GM19372 (cell line): ENCODE measurements around the gene LBP.
"Not testable (repeated sequence)": the region's sequence is repeated elsewhere in the genome, so short reads cannot be mapped to it uniquely, and the experiment has no call there.

Experiments
- ATAC-seq: cut with Tn5 transposase; IDR thresholded peaks from one replicate; pipeline ENCODE4 v1.9.1; 2021; ENCODE audit warnings: mild to moderate bottlenecking, low read depth, moderate library complexity; ENCODE audit not compliant: unreplicated experiment

The LBP gene

DNA sequence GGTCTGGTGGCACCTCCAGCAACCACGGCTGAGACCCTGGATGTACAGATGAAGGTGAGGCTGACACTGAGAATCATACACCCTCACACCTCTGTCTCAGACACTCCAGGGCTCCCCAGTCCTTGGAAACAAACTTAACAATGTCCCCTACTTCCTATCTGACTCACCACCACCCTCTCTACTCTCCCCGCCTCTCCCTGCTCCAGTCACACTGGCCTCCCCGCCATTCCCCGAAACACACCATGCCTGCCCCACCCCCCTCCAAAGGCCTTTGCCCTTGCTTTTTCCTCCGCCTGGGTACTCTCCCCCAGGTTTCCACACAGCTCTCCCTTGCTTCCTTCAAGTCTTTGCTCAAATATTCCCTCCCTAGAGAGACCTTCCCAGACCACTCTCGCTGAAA, 26.1 kb upstream of the LBP start:
- no peak for ATAC-seq

DNA sequence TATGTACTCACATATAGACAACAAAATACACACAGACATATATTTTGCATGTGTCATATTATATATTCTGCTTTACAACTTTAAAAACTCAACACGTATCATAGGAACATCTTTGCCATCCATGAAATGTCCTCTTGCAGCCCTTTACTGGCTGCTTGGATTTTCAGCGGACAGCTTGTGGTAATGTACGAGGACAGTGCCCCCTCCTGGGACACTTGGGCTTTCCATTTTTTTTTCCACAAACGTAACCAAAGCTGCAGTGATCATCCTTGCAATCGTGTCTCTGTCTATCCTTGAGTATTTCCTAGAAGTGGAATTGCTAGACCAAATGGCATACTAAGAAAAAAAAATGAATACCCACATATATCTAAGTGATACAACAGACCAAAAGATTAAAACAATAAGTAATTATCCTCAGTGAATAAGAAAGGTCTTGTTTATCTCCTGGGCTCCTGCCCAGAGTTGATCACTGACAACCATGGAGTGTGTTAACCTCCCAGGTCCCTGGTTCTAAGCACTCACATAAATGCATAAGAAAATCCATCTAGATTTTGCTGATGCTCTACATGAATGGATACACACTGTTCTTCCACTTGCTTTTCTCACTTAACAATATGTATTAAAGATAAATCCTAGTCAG, 24.2 kb upstream of the LBP start:
- no peak for ATAC-seq

DNA sequence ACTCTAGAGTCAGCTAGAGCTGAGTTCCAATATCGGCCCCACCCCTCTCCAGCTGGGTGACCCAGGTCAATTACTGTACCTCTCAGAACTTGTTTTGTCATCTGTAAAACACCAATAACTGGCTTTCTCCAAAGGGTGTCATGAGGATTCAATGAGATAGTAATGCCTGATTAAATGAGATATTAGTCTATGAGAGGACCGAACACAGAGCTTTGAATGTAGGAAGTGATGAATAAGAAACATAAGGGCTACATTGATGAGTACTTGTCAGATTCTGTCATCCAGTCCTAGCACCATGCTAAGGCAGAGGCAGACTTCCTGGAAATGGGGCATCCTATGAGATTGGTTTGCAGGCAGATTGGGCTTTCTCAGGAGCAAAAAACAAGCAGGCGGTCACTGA, 22.1 kb upstream of the LBP start:
- ATAC-seq, result no peak

DNA sequence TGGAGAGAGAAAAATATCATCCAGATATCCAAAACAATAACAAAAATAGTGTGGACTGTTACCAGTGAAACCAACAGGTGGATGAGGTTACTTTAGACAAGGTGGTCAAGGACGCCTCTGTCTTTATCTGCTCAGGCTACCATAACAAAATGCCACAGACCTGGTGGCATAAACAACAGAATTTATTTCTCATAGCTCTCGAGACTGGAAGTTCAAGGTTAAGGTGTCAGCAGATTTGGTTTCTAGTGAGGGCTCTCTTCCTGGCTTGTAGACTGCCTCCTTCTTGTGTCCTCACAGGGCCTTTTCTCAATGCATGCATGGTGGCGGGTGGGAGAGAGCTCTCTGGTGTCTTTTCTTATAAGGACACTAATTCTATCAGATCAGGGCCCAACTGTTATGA, 21.1 kb upstream of the LBP start:
- ATAC-seq, result no peak

DNA sequence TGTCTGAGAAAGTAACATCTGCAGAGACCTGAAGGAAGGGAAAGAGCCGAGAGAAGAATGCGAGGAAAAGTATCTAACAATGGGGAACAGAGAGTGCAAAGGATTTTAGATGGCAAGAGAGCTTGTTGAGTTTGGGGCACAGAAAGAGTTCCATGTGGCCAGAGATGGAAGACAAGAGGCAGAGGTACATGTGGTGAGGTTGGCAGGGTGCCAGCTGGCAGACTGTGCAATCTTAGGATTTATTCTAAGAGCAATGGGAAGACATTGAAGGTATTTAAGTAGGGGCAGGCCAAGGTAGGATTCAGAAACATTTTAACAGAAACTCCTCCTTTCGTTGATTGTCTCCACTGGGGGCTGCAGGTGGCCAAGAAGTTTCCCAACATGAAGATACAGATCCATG, 20.4 kb upstream of the LBP start:
- no peak for ATAC-seq

DNA sequence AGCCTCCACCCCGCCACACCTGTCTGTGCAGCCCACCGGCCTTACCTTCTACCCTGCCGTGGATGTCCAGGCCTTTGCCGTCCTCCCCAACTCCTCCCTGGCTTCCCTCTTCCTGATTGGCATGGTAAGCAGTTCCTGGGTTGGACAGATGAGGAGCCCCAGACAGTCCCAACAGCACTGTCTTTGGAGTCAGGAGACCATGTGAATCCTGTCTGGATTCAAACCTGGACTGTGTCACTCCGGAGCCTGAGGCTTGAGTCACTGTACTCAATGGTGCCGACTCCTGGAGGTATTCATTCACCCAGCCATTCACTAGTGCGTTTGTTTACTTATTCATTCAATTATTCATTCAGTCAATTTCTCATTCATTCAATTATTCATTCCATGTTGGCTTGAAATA, 20.0 kb upstream of the LBP start:
- ATAC-seq, result no peak

DNA sequence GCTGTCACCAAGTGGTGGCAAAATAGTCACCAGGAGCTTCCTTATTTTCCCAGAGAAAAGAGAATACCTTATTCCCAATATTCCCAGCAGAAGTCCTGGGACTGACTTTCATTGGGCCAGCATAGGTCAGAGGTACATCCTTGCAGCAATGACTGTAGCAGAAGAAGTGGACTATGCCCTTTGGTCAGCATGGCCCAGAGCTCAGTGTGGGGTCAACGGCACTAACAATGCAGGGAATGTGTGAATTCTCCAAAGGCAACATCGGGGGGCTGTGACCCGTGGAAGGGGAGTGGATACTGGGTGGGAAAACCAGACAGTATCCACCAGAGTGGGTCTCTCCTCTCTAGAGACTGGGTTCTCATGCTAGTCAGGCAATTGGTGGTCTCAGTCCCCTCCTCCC, 15.6 kb upstream of the LBP start:
- ATAC-seq, result no peak

DNA sequence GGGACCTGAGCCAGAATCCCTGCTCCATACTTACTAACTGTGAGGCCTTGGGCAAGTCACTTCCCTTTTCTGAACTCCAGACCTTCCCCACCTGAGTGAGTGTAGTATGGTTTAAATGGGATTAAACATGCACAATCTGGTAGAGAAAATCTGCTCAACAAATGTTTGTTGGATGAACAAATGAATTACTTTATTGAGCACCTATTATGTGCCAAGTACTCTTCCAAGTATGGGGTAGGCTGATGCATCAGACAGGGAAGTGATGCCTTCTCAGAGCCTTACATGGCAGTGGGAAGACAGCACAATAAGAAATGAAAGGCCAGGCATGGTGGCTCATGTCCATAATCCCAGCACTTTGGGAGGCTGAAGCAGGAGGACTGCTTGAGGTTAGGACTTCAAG, 15.0 kb upstream of the LBP start:
- no peak for ATAC-seq

DNA sequence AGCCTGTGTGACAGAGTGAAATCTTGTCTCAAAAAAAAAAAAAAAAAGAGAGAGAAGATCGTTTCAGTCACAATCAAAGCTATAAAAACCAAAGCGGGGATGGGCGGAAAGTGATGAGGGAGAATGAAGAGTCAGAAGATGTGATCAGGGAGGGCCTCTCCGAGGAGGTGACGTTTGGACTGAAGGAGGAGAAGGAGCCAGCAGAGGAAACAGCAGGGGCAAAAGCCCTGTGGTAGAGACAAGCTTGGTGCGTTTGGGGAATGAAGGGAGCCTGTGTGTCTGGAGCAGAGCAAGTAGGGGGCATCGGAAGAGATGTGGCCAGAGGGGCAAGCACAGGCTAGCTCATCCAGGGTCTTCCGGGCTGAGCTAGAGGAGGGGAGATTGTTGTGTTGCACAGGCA, 14.5 kb upstream of the LBP start:
- ATAC-seq, result no peak

DNA sequence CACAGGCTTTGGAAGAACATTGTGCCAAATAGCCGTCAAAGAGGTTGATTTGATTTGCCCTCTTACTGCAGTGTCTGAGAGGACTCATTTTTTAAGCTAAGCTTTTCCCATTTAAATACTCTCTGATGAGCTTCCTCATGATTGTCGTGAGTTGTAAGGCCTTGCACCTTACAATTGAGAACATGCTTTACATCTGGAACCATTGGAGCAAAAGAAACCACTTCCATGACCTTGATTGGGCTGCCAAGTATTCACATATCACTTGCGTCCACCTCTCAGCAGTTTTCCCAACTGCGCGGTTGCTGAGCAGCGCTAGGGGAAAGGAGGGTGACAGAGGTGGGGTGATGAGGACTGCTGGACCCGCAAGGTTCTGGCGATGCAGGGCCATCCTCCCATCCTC, 12.3 kb upstream of the LBP start:
- no peak for ATAC-seq

DNA sequence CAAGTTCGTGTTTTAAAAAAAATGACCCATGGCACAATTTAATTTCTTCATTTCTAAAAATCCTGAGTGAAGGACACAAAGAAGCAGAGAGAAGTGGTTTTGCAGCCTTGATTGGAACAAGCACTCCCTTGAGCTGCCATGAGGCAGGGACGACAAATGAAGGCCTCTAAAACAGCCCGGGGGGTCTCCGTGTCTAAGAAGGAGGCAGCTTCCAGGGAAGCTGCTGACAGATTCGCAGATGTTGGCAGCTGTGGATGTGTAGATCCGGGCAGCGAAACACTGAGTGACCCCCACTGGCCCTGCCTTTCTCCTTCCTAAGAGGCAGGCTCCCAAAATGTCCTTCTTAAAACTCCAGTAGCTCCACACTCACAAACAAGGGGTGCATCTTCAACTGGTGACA, 9.6 kb upstream of the LBP start:
- ATAC-seq, result no peak

DNA sequence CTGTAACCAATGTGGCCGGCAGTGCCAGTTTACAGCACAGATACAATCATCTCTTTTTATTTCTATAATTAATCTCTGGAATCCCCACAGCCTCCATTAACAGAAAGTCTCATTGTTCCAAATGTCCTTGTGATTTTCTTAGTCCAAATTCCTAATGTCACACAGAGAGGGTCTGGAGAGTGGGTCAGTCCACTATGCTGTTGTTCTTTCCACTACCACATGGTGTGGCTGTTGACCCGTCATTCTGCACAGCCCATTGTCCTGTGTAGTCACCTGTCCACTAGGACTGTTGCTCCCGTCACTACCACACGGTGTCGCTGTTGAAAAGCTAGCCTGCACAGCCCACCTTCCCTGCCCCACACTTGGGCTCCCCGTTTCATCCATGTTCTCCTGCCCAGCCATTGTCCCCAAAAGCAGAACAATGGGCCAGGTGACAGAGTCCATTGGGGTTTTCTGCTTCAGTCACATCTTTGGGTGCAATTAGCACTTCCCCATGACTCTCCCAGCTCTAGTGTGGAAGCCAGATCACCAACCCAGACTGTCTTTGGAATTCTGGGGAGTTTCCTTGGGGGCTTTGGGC, 8.6 kb upstream of the LBP start:
- ATAC-seq, result no peak

DNA sequence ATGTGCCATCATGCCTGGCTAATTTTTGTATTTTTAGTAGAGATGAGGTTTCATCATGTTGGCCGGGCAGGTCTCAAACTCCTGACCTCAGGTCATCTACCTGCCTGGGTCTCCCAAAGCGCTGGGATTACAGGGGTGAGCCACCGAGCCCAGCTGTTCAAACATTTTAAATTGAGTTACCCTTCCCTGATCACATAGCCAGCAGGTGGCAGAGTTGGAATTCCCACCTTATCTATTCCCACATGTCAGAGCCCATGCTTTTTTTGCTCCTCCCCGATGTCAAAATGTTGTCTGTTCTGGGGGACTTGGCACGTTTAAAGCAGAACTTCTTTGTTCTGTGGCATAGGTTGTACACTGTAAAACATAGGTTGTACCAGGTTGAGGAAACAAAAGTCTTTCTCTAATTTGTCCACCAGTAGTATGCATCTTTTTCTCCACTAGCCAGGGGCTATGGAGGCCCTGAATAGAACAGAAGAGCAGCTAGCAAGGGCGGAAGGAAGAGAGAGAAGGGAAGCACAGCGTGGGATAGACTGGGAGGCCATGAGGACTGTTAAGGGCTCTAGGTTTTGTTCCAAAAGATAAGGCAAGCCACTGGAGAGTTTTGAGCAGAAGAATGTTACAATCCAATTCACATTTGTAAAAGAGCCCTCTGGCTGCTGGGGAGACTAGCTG, 7.3 kb upstream of the LBP start:
- ATAC-seq, result no peak

DNA sequence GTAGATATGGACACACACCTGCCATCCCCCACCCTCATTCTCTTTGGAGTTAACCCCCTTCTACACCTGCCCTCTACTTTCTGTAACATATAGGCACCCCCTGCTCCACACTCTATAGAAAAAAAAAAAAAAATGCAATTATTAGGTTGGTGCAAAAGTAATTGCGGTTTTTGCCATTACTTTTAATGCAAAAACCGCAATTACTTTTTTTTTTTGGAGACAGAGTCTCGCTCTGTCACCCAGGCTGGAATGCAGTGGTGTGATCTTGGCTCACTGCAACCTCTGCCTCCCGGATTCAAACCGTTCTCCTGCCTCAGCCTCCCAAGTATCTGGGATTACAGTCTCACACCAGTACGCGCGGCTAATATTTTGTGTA, 6.8 kb upstream of the LBP start:
- ATAC-seq, result not testable (repeated sequence)

DNA sequence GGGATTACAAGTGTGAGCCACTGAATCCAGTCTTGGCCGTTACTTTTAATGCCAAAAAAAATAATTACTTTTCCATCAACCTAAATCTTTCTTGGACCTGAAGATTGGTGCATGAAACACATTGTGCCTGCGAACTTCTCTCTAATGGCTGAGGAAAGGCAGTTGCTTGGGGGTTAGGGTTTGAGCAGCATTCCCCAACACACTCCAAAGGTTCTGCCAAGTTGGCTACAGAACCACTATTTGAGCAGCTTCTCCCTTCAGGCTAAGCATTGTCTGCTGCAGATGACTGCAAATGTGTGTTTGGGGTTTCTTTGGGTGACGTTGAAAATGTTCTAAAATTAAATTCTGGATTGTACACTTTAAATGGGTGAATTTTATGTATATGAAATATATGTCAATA, 6.3 kb upstream of the LBP start:
- ATAC-seq, result no peak

DNA sequence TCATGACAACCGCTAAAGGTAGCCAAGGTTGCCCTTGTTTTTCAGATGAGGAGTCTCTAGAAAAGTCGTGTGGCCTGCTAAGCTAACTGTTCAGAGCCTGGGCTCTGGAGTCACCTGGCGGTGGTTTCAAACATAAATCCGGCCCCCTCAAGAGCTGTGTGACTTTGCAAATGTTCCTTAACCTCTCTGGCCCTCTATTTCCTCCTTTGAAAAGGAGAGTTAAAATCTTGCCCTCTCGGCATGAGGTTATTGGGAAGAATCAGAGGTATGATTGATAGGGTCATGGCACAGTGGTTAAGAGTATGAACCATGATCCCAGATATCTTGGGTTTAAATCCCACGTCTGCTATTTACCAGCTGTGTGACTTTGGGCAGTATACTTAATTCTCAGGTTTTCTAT, 5.6 kb upstream of the LBP start:
- ATAC-seq, result no peak

DNA sequence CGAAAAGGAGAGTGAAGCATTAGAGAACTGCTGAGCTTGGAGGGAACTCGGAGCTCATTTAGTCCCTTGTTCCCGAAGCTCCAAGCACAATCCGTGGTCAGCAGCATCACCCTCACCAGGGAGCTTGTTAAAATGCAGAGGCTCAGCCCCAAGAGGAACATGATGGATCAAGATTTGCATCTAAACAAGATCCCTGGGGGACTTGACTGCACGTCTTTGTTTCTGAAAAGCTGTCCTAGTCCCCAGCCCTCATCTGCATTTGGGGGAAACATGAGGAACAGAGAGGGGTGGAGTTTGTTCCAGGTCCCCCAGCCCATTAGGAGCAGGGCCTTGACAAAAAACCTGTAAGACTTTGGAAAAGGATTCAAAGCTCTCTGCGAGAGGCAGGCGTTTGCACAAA, 4.1 kb upstream of the LBP start:
- ATAC-seq, result no peak

DNA sequence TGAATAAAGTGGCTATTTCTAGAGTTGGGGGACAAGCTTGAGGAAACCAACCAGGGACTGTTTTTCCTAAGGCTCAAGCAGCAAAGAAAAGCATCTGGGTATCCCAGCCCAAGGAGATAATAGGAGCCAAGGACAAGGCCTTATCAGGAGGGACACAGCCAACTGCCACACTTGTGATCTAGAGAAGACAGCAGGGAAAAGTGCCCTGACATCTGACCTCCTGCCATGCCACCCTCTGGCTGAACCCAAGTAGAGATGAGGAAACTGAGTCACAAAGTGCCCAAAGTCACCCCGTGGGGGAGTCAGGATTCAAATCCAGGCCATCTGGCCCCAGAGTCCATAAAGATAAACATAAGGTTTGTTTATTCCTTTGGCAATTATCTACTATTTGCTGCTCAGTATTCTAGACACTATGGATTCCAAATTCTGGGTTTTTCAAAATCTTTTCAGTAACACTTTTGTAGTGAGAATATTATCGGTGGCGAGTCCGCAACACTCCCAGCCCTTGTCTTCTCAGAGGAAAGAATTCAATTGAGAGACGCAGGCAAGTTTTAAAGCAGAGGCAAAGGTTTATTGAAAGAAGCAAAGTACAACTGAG, 3.5 kb upstream of the LBP start:
- no peak for ATAC-seq

DNA sequence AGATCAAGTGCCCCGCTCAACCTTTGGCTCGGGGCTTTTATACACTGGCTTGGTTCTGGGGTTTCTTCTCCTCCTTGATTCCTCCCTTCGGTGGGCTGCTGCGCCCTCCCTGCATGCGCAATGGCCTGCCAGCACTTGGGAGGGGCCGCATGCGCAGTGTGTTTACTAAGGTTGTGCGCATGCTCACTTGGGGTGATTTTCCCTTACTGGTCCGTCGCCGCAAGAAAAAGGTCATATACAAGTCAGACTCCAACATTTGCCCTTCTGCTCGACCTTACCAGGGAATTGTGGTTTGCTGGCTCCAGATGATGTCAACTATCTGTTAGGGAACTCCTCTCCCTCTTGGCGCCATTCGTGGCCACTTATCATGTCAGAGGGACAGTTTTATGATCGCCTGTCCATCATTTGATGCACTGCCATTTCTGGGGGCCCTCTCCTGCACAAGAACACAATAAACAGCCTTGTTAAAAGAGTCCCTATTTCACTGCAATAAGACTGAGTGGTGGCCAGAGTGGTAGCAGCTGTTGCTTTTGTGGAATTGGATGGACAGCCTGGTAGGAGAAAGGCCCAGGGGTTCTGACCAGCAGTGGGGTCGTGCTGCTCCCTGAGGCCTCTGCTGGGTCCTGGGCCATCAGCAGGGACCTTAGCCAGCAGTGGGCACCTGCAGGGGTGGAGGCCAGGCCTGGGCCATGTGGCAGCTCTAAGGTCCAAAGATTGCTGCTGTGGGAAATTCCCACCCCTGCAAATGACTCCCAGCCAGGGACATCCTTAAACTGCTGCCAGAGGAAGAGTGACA, 2.8 kb upstream of the LBP start:
- no peak for ATAC-seq

DNA sequence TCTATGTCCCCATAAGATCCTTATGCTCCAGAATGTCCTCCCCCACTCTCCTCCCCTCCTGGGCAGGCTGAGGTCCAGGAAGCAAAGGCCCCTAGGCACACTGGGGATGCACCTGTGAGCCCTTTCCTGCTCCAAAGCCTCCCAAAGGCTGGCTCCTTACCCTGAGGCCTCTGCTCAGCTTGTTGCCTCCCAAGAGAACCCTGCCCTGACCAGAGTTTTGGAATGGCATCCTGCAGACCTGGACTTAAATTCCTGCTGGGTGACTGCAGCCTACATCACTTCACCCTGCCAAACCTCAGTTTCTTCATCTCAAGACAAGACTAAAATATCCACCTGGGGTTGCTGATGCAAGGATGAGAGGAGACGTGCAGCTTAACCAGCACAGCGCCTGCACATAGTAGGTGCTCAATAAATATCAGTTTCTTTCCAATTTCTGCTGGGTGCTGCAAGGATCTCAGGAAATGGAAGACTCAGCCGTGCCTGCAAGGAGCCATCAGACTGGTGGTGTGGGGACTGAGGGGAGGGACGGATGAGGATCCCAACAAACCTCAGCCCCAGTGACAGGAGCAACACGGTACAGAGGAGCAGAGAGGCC, 2.1 kb upstream of the LBP start:
- ATAC-seq, result no peak

DNA sequence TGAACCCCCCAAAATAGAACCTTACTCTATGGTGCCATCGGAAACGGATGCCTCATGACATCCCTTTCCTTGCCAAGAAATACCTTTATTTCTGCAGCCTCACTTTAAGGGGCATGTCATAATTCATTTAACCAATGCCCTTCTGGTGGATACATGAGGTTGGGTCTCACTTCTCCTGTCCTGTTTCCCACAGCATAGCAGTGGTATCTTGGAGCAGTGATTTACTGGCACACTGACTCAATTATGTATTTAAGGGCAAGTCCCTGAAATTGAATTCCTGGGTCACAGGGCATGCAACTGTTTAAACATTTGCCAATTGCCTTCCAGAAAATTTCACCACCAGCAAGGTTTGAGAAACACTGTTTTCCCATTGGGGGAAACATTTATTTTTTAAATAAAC, 639 bp upstream of the LBP start:
- no peak for ATAC-seq
